Fibroblast of mammary gland (primary cell): ENCODE data around the gene CUZD1.

Source experiments
- DNase-seq: peaks from one replicate; pipeline ENCODE4 v3.0.0-alpha.2; 2010; ENCODE audit warnings: low read depth
- H3K4me3 ChIP-seq: 2 replicates; pipeline ENCODE4 v1.5.1; 2011; ENCODE audit warnings: low read depth, mild to moderate bottlenecking, low read length, moderate library complexity; ENCODE audit not compliant: control insufficient read depth
- CTCF ChIP-seq: conservative IDR thresholded peaks from 2 replicates; pipeline ENCODE4 v1.5.1; 2011; ENCODE audit warnings: low read depth, low read length, inconsistent platforms; ENCODE audit not compliant: control insufficient read depth, insufficient read depth

The CUZD1 gene

GRCh38 chr10:122853665-122854313 lies 8.1 kb upstream of the CUZD1 start:
- peak; percentile 59 for DNase-seq
- TF ChIP-seq CTCF: no peak
- no peak overlapping the region for H3K4me3 ChIP-seq

GRCh38 chr10:122852261-122852660 lies 6.6 kb upstream of the CUZD1 start:
- no peak overlapping the region for H3K4me3 ChIP-seq
- DNase-seq: peak; percentile 68
- no peak for TF ChIP-seq CTCF

- H3K4me3 ChIP-seq: no peak overlapping the region
- no peak for TF ChIP-seq CTCF
- DNase-seq: peak; percentile 77
Observed at GRCh38 chr10:122850705-122851640, 5.3 kb upstream of the CUZD1 start.

GRCh38 chr10:122849900-122850605 lies 4.4 kb upstream of the CUZD1 start:
- H3K4me3 ChIP-seq: no peak overlapping the region
- DNase-seq: no peak
- TF ChIP-seq CTCF: no peak

- no peak for TF ChIP-seq CTCF
- no peak for DNase-seq
- no peak overlapping the region for H3K4me3 ChIP-seq
Observed at GRCh38 chr10:122849090-122849489, 3.4 kb upstream of the CUZD1 start.

- H3K4me3 ChIP-seq: no peak overlapping the region
- no peak for TF ChIP-seq CTCF
- DNase-seq: peak; percentile 20
Observed at GRCh38 chr10:122847782-122848604, 2.3 kb upstream of the CUZD1 start.
